ENCODE data around the gene C1GALT1C1.
"Not testable (repeated sequence)": the region's sequence is repeated elsewhere in the genome, so short reads cannot be mapped to it uniquely, and the experiment has no call there.

C1GALT1C1 gene

GRCh38 chrX:120629667-120630537 is at the start of gene C1GALT1C1:
Gene C1GALT1C1 (minus strand): TSS chrX:120630054. CDS start chrX:120627166, 2,888 bp downstream.
- DNase-seq = peak; percentile 93

- no peak for DNase-seq
These were observed 47.3 kb upstream of the C1GALT1C1 start for GRCh38 chrX:120677004-120677652.

GRCh38 chrX:120672841-120673530 is 43.1 kb upstream of the C1GALT1C1 start:
- DNase-seq = no peak

- DNase-seq = no peak
These were observed 42.5 kb upstream of the C1GALT1C1 start for GRCh38 chrX:120672389-120672788.

GRCh38 chrX:120671963-120672362 is 42.1 kb upstream of the C1GALT1C1 start:
- no peak for DNase-seq

GRCh38 chrX:120668357-120668756 is 38.5 kb upstream of the C1GALT1C1 start:
- DNase-seq = no peak

GRCh38 chrX:120664535-120664934 is 34.7 kb upstream of the C1GALT1C1 start:
- DNase-seq = not testable (repeated sequence)

- no peak for DNase-seq
These were observed 34.2 kb upstream of the C1GALT1C1 start for GRCh38 chrX:120664081-120664480.

- no peak for DNase-seq
These were observed 32.8 kb upstream of the C1GALT1C1 start for GRCh38 chrX:120662662-120663061.

- DNase-seq = no peak
These were observed 30.8 kb upstream of the C1GALT1C1 start for GRCh38 chrX:120660637-120661036.

GRCh38 chrX:120653000-120653399 is 23.1 kb upstream of the C1GALT1C1 start:
- no peak for DNase-seq

GRCh38 chrX:120652256-120652655 is 22.4 kb upstream of the C1GALT1C1 start:
- DNase-seq = not testable (repeated sequence)

- no peak for DNase-seq
These were observed 17.3 kb upstream of the C1GALT1C1 start for GRCh38 chrX:120647127-120647526.

- no peak for DNase-seq
These were observed 13.0 kb upstream of the C1GALT1C1 start for GRCh38 chrX:120642871-120643270.

GRCh38 chrX:120638619-120639018 is 8.8 kb upstream of the C1GALT1C1 start:
- no peak for DNase-seq

GRCh38 chrX:120625371-120625770 is 4.5 kb downstream of the C1GALT1C1 start:
- no peak for DNase-seq

- DNase-seq = no peak
These were observed 11.7 kb downstream of the C1GALT1C1 start for GRCh38 chrX:120617996-120618630.

GRCh38 chrX:120614816-120615215 is 15.0 kb downstream of the C1GALT1C1 start:
- DNase-seq = no peak

GRCh38 chrX:120612086-120612485 is 17.8 kb downstream of the C1GALT1C1 start:
- no peak for DNase-seq

- peak; percentile 38 for DNase-seq
These were observed 25.5 kb downstream of the C1GALT1C1 start for GRCh38 chrX:120604361-120604782.

- DNase-seq = peak; percentile 79
These were observed 26.0 kb downstream of the C1GALT1C1 start, which contains the start of gene MCTS1 for GRCh38 chrX:120603707-120604360. Gene MCTS1 (plus strand): TSS chrX:120604101. CDS start chrX:120604237, 136 bp downstream.

- no peak for DNase-seq
These were observed 44.2 kb downstream of the C1GALT1C1 start for GRCh38 chrX:120585702-120586101.

Measured in CD4-positive, alpha-beta T cell treated with Interleukin-17A for 4 hours (primary cell).